GM12878 (cell line): Measurements from ENCODE around the gene GNRHR. TPM values are rescaled to one million over a fixed set of nuclear protein-coding genes. Genes with fewer than 3 reads are reported as not detected.

Source experiments
- ATAC-seq: fragments of 200-7000 bp; cut with Tn5 transposase; 3 replicates; pipeline ENCODE4 v1.9.1; 2020; ENCODE audit warnings: mild to moderate bottlenecking, moderate library complexity
- BruUV-seq: library from RNA; stranded (reverse); fragments of 400-500 nt; replicated peaks from 2 replicates; lab custom pipeline; 2021; lab: Mats Ljungman, UMichigan
- CTCF ChIA-PET: fragments of 300-600 bp; sonication (Branson Sonifier 250); formaldehyde crosslinking; extraction: SDS; loops from one replicate; lab custom pipeline; 2021; ENCODE audit warnings: inconsistent platforms; lab: Yijun Ruan, JAX
- POLR2A ChIA-PET: fragments of 350-600 bp; formaldehyde crosslinking; extraction: SDS; loops from one replicate; lab custom pipeline; 2021; ENCODE audit warnings: inconsistent platforms; lab: Charles Lee
- RAD21 ChIA-PET: fragments of 300-600 bp; sonication (Branson Sonifier 250); formaldehyde crosslinking; loops from one replicate; lab custom pipeline; 2023; ENCODE audit warnings: antibody characterized with exemption; ENCODE audit not compliant: unreplicated experiment; lab: Charles Lee
- SMC1A ChIA-PET: fragments of 300-600 bp; sonication (Branson Sonifier 250); formaldehyde crosslinking; loops from one replicate; lab custom pipeline; 2023; ENCODE audit not compliant: unreplicated experiment, uncharacterized antibody; lab: Charles Lee
- DNase-seq: peaks from one replicate; pipeline ENCODE4 v3.0.0-alpha.2; 2011; ENCODE audit warnings: low read depth, low spot score
- FAIRE-seq: peaks from 3 replicates; lab custom pipeline; 2011; peaks lifted over from hg19 to GRCh38; lab: Jason Lieb, UNC
- H2AFZ ChIP-seq: 2 replicates; pipeline ENCODE4 v1.6.0; 2011; ENCODE audit warnings: low read depth, low read length, control low read depth; ENCODE audit not compliant: control insufficient read depth
- H3K27ac ChIP-seq: 2 replicates; pipeline ENCODE4 v1.5.1; 2011; ENCODE audit warnings: control low read depth; ENCODE audit not compliant: control insufficient read depth, insufficient read depth
- H3K27me3 ChIP-seq, 2 experiments: replicated peaks in 1 of 2; 2 replicates each; pipeline versions ENCODE4 v1.6.0 to v1.6.1; 2011; ENCODE audit warnings: low read length in 1 of 2; ENCODE audit not compliant: control insufficient read depth in 2 of 2, insufficient read depth in 2 of 2
- H3K36me3 ChIP-seq, 2 experiments: 2 replicates each; pipeline ENCODE4 v1.5.1; 2011; ENCODE audit warnings: low read length in 1 of 2; ENCODE audit not compliant: control insufficient read depth in 2 of 2, insufficient read depth in 2 of 2
- H3K4me1 ChIP-seq: 2 replicates; pipeline ENCODE4 v1.6.1; 2011; ENCODE audit warnings: mild to moderate bottlenecking, low read length, moderate library complexity, mixed read lengths; ENCODE audit not compliant: control insufficient read depth, insufficient read depth
- H3K4me2 ChIP-seq: 2 replicates; pipeline ENCODE4 v1.6.0; 2011; ENCODE audit warnings: control low read depth; ENCODE audit not compliant: control insufficient read depth, insufficient read depth
- H3K4me3 ChIP-seq: fragments of 200-600 bp; sonication (generic); 2 replicates; pipeline ENCODE4 v1.5.1; 2016
- H3K79me2 ChIP-seq: 2 replicates; pipeline ENCODE4 v1.6.0; 2011; ENCODE audit warnings: low read length; ENCODE audit not compliant: control insufficient read depth, insufficient read depth
- H3K9ac ChIP-seq: 2 replicates; pipeline ENCODE4 v1.8.0; 2011; ENCODE audit warnings: low read length, control low read depth, mixed read lengths; ENCODE audit not compliant: control insufficient read depth, insufficient read depth
- H3K9me3 ChIP-seq: replicated peaks from 3 replicates; pipeline ENCODE4 v1.5.1; 2011; ENCODE audit warnings: mild to moderate bottlenecking, low read length; ENCODE audit not compliant: control insufficient read depth, insufficient read depth
- H4K20me1 ChIP-seq: 2 replicates; pipeline ENCODE4 v1.6.0; 2011; ENCODE audit not compliant: control insufficient read depth, insufficient read depth
- ATF3 ChIP-seq: IDR thresholded peaks from 2 replicates; pipeline ENCODE4 v1.6.1; 2011; ENCODE audit warnings: low read depth, mild to moderate bottlenecking, low read length, moderate library complexity, borderline replicate concordance; ENCODE audit errors: extremely low read depth
- BCL11A ChIP-seq: IDR thresholded peaks from 2 replicates; pipeline ENCODE4 v1.6.1; 2011; ENCODE audit warnings: low read depth, low read length
- BCLAF1 ChIP-seq: fragments of 450-650 bp; IDR thresholded peaks from 2 replicates; pipeline ENCODE4 v1.6.1; 2017; ENCODE audit warnings: antibody characterized with exemption, mild to moderate bottlenecking, moderate library complexity
- CBX3 ChIP-seq: fragments of 200-600 bp; sonication (generic); IDR thresholded peaks from 2 replicates; pipeline ENCODE4 v1.6.1; 2016; ENCODE audit warnings: low read depth, borderline replicate concordance
- GATAD2B ChIP-seq: fragments of 450-650 bp; conservative IDR thresholded peaks from 2 replicates; pipeline ENCODE4 v1.6.1; 2017; ENCODE audit warnings: low read depth, mild to moderate bottlenecking, moderate library complexity
- IKZF1 ChIP-seq: fragments of 450-650 bp; conservative IDR thresholded peaks from 2 replicates; pipeline ENCODE4 v1.6.1; 2017; ENCODE audit warnings: antibody characterized with exemption, mild to moderate bottlenecking
- IKZF2 ChIP-seq, 2 experiments: fragments of 450-650 bp; IDR thresholded peaks; 2 replicates each; pipeline ENCODE4 v1.6.1; 2017; ENCODE audit warnings: mild to moderate bottlenecking in 2 of 2, moderate library complexity in 2 of 2
- IRF5 ChIP-seq: fragments of 450-650 bp; IDR thresholded peaks from 2 replicates; pipeline ENCODE4 v1.6.1; 2017; ENCODE audit warnings: borderline replicate concordance
- JUND ChIP-seq: IDR thresholded peaks from 2 replicates; pipeline ENCODE4 v1.6.1; 2012; ENCODE audit warnings: low read depth, mild to moderate bottlenecking, low read length, improper control_type of control experiment, moderate library complexity
- MTA2 ChIP-seq: fragments of 450-650 bp; IDR thresholded peaks from 2 replicates; pipeline ENCODE4 v1.6.1; 2016; ENCODE audit warnings: low read depth, mild to moderate bottlenecking, moderate library complexity
- PAX5 ChIP-seq: IDR thresholded peaks from 2 replicates; pipeline ENCODE4 v1.6.1; 2011; ENCODE audit warnings: low read depth, low read length, borderline replicate concordance
- PAX8 ChIP-seq: fragments of 450-650 bp; IDR thresholded peaks from 2 replicates; pipeline ENCODE4 v1.6.1; 2017; ENCODE audit warnings: mild to moderate bottlenecking, moderate library complexity
- RAD51 ChIP-seq: fragments of 450-650 bp; IDR thresholded peaks from 2 replicates; pipeline ENCODE4 v1.6.1; 2016; ENCODE audit warnings: moderate library complexity, mild to moderate bottlenecking, inconsistent platforms
- RFX5 ChIP-seq: IDR thresholded peaks from 2 replicates; pipeline ENCODE4 v1.6.1; 2011; ENCODE audit warnings: low read depth, low read length, improper control_type of control experiment
- SIN3A ChIP-seq: IDR thresholded peaks from 2 replicates; pipeline ENCODE4 v1.6.1; 2012; ENCODE audit warnings: low read depth, low read length, improper control_type of control experiment
- SRF ChIP-seq, 2 experiments: IDR thresholded peaks; 2 replicates each; pipeline ENCODE4 v1.6.1; 2011; ENCODE audit warnings: low read depth in 2 of 2, low read length in 2 of 2, mild to moderate bottlenecking in 1 of 2, moderate library complexity in 1 of 2
- TBL1XR1 ChIP-seq: IDR thresholded peaks from 2 replicates; pipeline ENCODE4 v1.6.1; 2012; ENCODE audit warnings: low read depth, low read length, improper control_type of control experiment
- ZNF274 ChIP-seq: IDR thresholded peaks from one replicate; pipeline ENCODE4 v1.8.0; 2011; ENCODE audit not compliant: insufficient read length, insufficient read depth
- WGBS: methylation state at CpG from one replicate; pipeline ENCODE4 v1.1.6; 2016; ENCODE audit warnings: low lambda C conversion rate; ENCODE audit not compliant: insufficient replicate concordance, insufficient coverage; ENCODE audit errors: missing lambda C conversion rate; 5-methylcytosine and 5-hydroxymethylcytosine counted together
- in situ Hi-C: fragments of 300-500 bp; cut with MboI; formaldehyde crosslinking; loops from 9 replicates; pipeline ENCODE4 v1.14.3; 2018; ENCODE audit warnings: mixed read lengths
- intact Hi-C: fragments of 100-400 bp; cut with micrococcal nuclease; formaldehyde crosslinking; loops from one replicate; pipeline ENCODE4 v1.14.2; 2022; ENCODE audit not compliant: unreplicated experiment
- polyA plus RNA-seq, 11 experiments: library from polyadenylated mRNA; depleted of rRNA in 4 of 11; unstranded in 6 of 11; stranded (reverse) in 5 of 11; fragments of >200 nt; fragmentation: Nextera tagmentation in 4 of 11; fragmentation: Illumina TruSeq in 1 of 11; extraction: Ambion mirVana in 4 of 11; extraction: Trizol in 1 of 11; gene quantifications; 1 replicate in 1 of 11; 2 replicates in 10 of 11; pipeline versions ENCODE4 v1.2.1 to v1.2.3, GENCODE V29; 2011 to 2016; ENCODE audit warnings: inconsistent platforms in 2 of 11, missing spikeins in 2 of 11, low read depth in 1 of 11
- total RNA-seq, 4 experiments: library from RNA; depleted of rRNA in 3 of 4; stranded (reverse); fragments of >200 nt in 3 of 4; fragmentation: Illumina TruSeq in 1 of 4; extraction: Trizol in 1 of 4; gene quantifications; 2 replicates each; pipeline versions ENCODE4 v1.2.1 to v1.2.3, GENCODE V29; 2013 to 2021

The GNRHR gene
- total and polyA plus RNA-seq, 10 of the 15 experiments (the other 5 are each of a cell fraction or from before 2014, with no cell fraction given): 0.02 to 0.12 (median 0.08) TPM; not detected in 7

GRCh38 chr4:67701517-67701850 lies 52.7 kb downstream of the GNRHR start (continued):
- no peak for TF ChIP-seq SRF (IDR thresholded peaks at IDR 0.05; ENCODE audit: low read depth in 2 of 2, low read length in 2 of 2)
- TF ChIP-seq ATF3: no peak
- TF ChIP-seq IKZF2 (IDR thresholded peaks at IDR 0.05): 0 out of 4 replicates have a peak, but pooled peaks of 1 of the 2 experiments have one; percentile 38
- TF ChIP-seq TBL1XR1: no peak
- TF ChIP-seq RAD51: peak; percentile 71
- no peak for TF ChIP-seq JUND
- no peak for TF ChIP-seq GATAD2B
- TF ChIP-seq PAX8: peak; percentile 85
- TF ChIP-seq RFX5: no peak
- TF ChIP-seq SIN3A: no peak
- TF ChIP-seq ZNF274: no peak

- FAIRE-seq (peak; percentile 87), ATAC-seq (peak; percentile 95), DNase-seq (peak; percentile 89)
- peak within 1 kb of the TSS; percentile 98 for H3K9ac ChIP-seq
- peak within 1 kb of the TSS; percentile 70 for H3K4me2 ChIP-seq
- POLR2A ChIA-PET: interaction anchor here (0.8 to 3.3 kb wide), 7 partner anchors 11 to 157 kb away, joined by 3 to 18 read pairs (median 3); partner anchors contain the start of gene CENPC
- peak within 1 kb of the TSS; percentile 95 for H3K27ac ChIP-seq
- CTCF ChIA-PET: interaction anchor here (0.7 to 3.5 kb wide), 17 partner anchors 9 to 157 kb away, joined by 3 to 18 read pairs (median 4); partner anchors contain the start of genes CENPC and STAP1
- H4K20me1 ChIP-seq: no peaks in the 10 kb centered on the region
- H3K9me3 ChIP-seq: peaks cover 10% of the 10 kb centered on the region
- H3K36me3 ChIP-seq: peaks cover 0 to 6% of the 10 kb centered on the region in 2 experiments; a peak in 1 of 4 replicates
- no TSS peak for BruUV-seq
- WGBS: under 1% methylated on average over 47 of the region's 57 CpGs
- in situ Hi-C loops: loop anchor here (10.0 kb wide), 1 partner anchor 644 kb away; no protein-coding TSS in a partner anchor
- peaks cover 81% of the 10 kb centered on the region for H3K79me2 ChIP-seq
- intact Hi-C loops: loop anchor here (1.0 to 5.0 kb wide), 2 partner anchors 156 to 646 kb away; partner anchors contain the start of gene CENPC
- RAD21 ChIA-PET: interaction anchor here (0.6 to 1.7 kb wide), 12 partner anchors 10 to 281 kb away, joined by 3 to 9 read pairs (median 4); partner anchors contain the start of gene STAP1
- no peaks in the 10 kb centered on the region for H3K27me3 ChIP-seq
- SMC1A ChIA-PET: interaction anchor here (1.0 to 5.1 kb wide), 14 partner anchors 9 to 157 kb away, joined by 3 to 33 read pairs (median 5); partner anchors contain the start of gene STAP1
- H3K4me1 ChIP-seq: no peaks in the 10 kb centered on the region
- H3K4me3 ChIP-seq: peak within 1 kb of the TSS; percentile 77
- peak within 1 kb of the TSS; percentile 93 for H2AFZ ChIP-seq
- TF ChIP-seq CBX3 (no peak), IRF5 (no peak), MTA2 (peak; percentile 55; the same call in 1 of the 2 replicates), BCLAF1 (no peak), BCL11A (0 out of 2 replicates have a peak, but pooled peaks have one; percentile 33), SIN3A (peak; percentile 54; the same call in 1 of the 2 replicates), IKZF1 (peak; percentile 67), PAX5 (peak; percentile 57; the same call in 1 of the 2 replicates)
Observed at GRCh38 chr4:67700738-67701516, 53.3 kb downstream of the GNRHR start, which contains the start of gene UBA6. Gene UBA6, minus strand, starts transcription at chr4:67701155. Its CDS starts 36 bp downstream, at chr4:67701119.
